GM08714 (cell line): Measurements from ENCODE around the gene PDSS2.
"Not testable (repeated sequence)": the region's sequence is repeated elsewhere in the genome, so short reads cannot be mapped to it uniquely, and the experiment has no call there.

Source experiments
- H3K4me3 ChIP-seq: fragments of 200-500 bp; sonication (Bioruptor generic); 2 replicates; pipeline ENCODE4 v1.5.1; 2014; ENCODE audit warnings: mild to moderate bottlenecking, low read length, inconsistent platforms
- ZNF274 ChIP-seq: IDR thresholded peaks from 2 replicates; pipeline ENCODE4 v1.6.1; 2012; ENCODE audit warnings: mild to moderate bottlenecking, low read depth, low read length

PDSS2 gene

DNA sequence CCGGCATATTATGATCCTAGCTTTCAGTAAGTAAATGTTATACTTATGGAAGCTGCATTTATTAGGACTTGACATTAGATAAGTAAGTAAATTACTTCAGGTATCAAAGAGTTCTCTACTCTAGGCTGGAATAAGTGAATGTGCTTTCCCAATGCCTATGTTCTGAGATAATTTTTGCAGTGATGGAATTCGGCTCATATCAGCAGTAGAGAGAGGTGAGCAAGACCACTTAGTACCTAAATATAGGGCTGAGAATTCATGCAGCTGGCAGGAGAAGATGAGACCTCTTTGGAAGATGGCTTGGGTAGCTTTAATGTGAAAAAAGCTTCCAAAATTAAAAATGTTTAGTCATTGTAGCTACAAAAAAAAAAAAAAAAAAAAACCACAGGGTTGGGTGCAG lies 330.8 kb downstream of the PDSS2 start:
- TF ChIP-seq ZNF274 = no peak

DNA sequence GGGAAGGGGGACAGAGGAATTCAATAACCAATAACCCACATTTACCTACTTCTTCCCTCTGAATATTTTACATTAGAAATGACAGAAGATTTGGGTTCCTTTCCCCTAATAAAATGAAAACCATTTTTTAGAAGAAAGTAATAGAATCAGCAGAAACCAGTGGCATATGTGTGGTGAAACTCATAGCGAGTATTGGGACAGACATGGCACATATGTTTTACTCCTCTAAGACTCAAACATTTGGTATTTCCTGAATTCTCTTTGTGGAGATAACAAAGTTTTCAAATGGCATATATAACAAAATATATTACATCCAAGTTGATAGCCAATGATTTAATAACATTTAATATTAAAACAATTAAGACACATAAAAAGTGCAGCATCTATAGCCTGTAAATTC lies 331.2 kb downstream of the PDSS2 start:
- no peak overlapping the region for H3K4me3 ChIP-seq
- no peak for TF ChIP-seq ZNF274

More for the DNA sequence above, 330.8 kb downstream of the PDSS2 start:
- H3K4me3 ChIP-seq = no peak overlapping the region

DNA sequence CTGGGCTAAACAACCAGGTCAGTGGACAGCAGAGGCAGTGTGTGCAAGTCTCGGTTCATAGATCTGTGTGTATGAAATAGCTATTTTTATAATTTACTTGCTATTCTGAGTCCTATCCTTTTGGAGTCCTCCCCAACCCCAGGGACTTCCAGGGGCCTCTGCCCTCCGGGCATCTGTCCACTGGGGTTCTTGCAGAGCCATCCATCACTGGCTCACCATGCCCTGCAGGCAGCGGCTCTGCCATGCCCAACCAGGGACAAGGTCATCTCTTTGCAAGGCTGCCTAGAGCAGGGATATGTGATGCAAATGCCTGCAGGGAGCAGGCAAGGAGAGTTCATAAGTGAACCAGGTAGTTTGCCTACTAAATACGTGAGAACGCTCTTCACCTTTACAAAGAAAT lies 333.6 kb downstream of the PDSS2 start:
- no peak overlapping the region for H3K4me3 ChIP-seq
- no peak for TF ChIP-seq ZNF274

GRCh38 chr6:107124934-107125348 lies 334.4 kb downstream of the PDSS2 start:
- H3K4me3 ChIP-seq = no peak overlapping the region
- TF ChIP-seq ZNF274 = no peak

GRCh38 chr6:107123501-107123900 lies 335.9 kb downstream of the PDSS2 start:
- H3K4me3 ChIP-seq = no peak overlapping the region

DNA sequence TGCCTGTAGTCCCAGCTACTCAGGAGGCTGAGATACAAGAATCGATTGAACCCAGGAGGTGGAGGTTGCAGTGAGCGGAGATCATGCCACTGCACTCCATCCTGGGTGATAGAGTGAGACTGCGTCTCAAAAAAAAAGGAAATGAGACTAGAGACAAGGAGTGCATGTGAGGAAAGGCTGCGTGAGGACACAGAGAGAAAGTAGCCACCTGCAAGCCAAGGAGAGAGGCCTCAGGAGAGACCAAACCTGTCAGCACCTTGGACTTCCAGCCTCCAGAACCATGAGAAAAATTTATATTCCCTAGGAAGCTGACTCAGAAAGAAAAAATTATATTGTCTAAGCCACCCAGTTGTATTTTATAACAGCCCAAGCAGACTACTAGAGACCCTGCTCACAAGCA lies 336.6 kb downstream of the PDSS2 start:
- H3K4me3 ChIP-seq = no peak overlapping the region
- no peak for TF ChIP-seq ZNF274

More at GRCh38 chr6:107123501-107123900, 335.9 kb downstream of the PDSS2 start:
- no peak for TF ChIP-seq ZNF274

DNA sequence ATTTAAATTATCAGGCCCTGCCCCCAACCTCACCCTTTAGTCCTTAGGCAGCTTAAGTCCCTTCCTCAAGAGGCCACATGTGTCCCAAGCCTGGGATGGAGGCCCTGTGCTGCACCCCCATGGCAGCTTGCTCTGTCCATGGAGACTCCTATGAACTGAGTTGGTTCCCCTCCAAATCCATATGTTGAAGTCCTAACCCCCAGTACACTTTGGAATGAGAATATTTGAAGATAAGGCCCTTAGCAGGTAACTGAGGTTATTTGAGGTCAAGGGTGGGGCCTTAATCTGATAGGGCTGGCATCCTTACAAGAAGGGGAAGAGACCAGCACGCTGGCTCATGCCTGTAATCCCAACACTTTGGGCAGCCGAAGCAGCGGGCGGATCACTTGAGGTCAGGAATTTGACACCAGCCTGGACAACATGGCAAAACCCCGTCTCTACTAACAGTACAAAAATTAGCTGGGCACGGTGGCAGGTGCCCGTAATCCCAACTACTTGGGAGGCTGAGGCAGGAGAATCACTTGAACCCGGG lies 337.3 kb downstream of the PDSS2 start:
- TF ChIP-seq ZNF274 = no peak

GRCh38 chr6:107121266-107121665 lies 338.1 kb downstream of the PDSS2 start:
- no peak overlapping the region for H3K4me3 ChIP-seq
- TF ChIP-seq ZNF274 = no peak

More for the DNA sequence above, 337.3 kb downstream of the PDSS2 start:
- no peak overlapping the region for H3K4me3 ChIP-seq

GRCh38 chr6:107120404-107120803 lies 339.0 kb downstream of the PDSS2 start:
- no peak overlapping the region for H3K4me3 ChIP-seq
- no peak for TF ChIP-seq ZNF274

- no peak overlapping the region for H3K4me3 ChIP-seq
- TF ChIP-seq ZNF274 = no peak
Observed at GRCh38 chr6:107118976-107119375, 340.4 kb downstream of the PDSS2 start.

DNA sequence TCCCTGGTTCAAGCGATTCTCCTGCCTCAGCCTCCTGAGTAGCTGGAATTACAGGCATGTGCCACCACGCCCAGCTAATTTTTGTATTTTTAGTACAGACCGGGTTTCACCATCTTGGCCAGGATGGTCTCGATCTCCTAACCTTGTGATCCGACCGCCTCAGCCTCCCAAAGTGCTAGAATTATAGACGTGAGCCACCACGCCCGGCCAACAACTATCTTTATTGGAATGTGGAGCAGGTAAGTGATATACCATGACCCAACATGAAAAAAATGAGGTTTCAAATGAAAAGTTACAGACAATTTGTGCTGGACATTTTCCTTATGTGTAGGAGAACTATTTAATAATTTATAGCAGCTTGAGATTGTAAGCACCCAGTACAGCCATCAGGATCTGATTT lies 340.8 kb downstream of the PDSS2 start:
- not testable (repeated sequence) for H3K4me3 ChIP-seq

DNA sequence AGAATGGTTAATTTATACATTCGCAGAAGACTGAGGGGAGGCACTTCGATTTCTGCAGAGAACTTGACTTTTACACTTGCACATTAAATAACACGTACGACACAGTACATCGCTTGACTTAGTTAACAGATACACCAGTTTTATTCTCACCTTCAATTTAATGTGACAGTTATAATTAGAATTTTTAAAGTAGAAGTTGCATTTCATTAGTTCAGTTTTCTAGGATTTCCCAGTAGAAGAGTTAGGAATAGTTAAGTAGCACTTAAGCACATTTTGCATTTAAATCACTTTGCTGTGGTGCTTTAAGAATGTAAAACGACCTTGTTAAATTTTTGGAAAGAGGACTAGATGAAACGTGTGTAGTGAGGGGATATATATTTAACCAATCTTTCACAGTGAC lies 342.4 kb downstream of the PDSS2 start:
- H3K4me3 ChIP-seq = no peak overlapping the region

GRCh38 chr6:107116328-107116892 lies 343.0 kb downstream of the PDSS2 start:
- TF ChIP-seq ZNF274 = no peak
- peak overlapping the region; percentile 81 for H3K4me3 ChIP-seq

More for the DNA sequence above, 342.4 kb downstream of the PDSS2 start:
- no peak for TF ChIP-seq ZNF274

- no peak for TF ChIP-seq ZNF274
- peak overlapping the region; percentile 81 for H3K4me3 ChIP-seq
Observed at GRCh38 chr6:107115695-107116327, 343.6 kb downstream of the PDSS2 start.

- no peak for TF ChIP-seq ZNF274
- H3K4me3 ChIP-seq = peak within 1 kb of the TSS; percentile 81
Observed at GRCh38 chr6:107114926-107115694, 344.3 kb downstream of the PDSS2 start, which contains the start of gene BEND3. Gene BEND3, minus strand, starts transcription at chr6:107115515. Its CDS starts 16,230 bp downstream, at chr6:107099285.
